ENCODE data around the gene CORO1A.

DNA sequence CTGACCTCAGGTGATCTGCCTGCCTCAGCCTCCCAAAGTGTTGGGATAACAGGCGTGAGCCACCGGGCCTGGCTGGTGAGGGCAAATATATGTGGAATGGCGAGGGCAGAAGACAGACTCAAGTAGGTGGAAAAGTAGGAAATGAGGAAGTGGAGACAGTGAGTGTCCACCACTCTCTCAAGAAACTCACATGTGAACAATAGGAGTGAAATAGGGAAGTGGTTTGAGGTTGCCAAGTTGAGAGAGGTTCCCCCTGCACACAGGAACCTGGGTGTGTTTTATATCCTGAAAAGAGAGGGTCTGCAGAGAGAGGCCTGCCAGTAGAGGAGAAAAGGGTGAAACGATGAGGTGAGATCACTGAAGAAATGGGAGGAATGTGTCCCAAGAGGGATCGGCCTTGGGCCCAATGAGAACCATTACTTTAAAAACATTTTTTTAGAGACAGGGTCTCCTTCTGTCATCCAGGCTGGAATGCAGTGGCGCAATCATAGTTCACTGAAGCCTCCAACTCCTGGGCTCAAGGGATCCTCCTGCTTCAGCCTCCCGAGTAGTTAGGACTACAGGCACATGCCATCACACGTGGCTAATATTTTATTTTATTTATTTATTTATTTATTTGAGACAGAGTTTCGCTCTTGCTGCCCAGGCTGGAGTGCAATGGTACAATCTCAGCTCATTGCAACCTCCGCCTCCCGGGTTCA lies 17.1 kb upstream of the CORO1A start:
- no peak for TF ChIP-seq EZH2 (IDR thresholded peaks at IDR 0.05; ENCODE audit: insufficient read depth, poor library complexity, severe bottlenecking)
- TF ChIP-seq EZH2phosphoT487 (IDR thresholded peaks at IDR 0.05; ENCODE audit: insufficient read depth, low read depth), result no peak

All from GM23248 (cell line).